Neuron (in vitro differentiated cells): ENCODE measurements around the gene COPS7A.
A peak's percentile ranks its signal among the peaks of the same experiment; 100 is the strongest.

Source experiments
- H2AFZ ChIP-seq: one replicate; pipeline ENCODE4 v1.6.1; 2013; ENCODE audit warnings: low read depth, mild to moderate bottlenecking, inconsistent platforms, low read length, moderate library complexity
- H3K27me3 ChIP-seq: one replicate; pipeline ENCODE4 v1.6.1; 2013; ENCODE audit warnings: low read length; ENCODE audit not compliant: insufficient read depth
- H3K36me3 ChIP-seq: one replicate; pipeline ENCODE4 v1.6.1; 2013; ENCODE audit warnings: low read length; ENCODE audit not compliant: insufficient read depth
- H3K4me1 ChIP-seq: one replicate; pipeline ENCODE4 v1.6.1; 2013; ENCODE audit warnings: low read length; ENCODE audit not compliant: insufficient read depth
- H3K4me3 ChIP-seq: 2 replicates; pipeline ENCODE4 v1.5.1; 2013; ENCODE audit warnings: mild to moderate bottlenecking, low read length, moderate library complexity
- H3K9me3 ChIP-seq: one replicate; pipeline ENCODE4 v1.6.1; 2013; ENCODE audit warnings: low read length

COPS7A gene

GRCh38 chr12:6771091-6771495 lies 47.2 kb downstream of the COPS7A start:
- no peak overlapping the region for H2AFZ ChIP-seq
- no peak overlapping the region for H3K4me3 ChIP-seq
- H3K9me3 ChIP-seq, result no peaks in the 10 kb centered on the region
- no peaks in the 10 kb centered on the region for H3K27me3 ChIP-seq
- H3K36me3 ChIP-seq, result peaks cover 40% of the 10 kb centered on the region
- peaks cover 33% of the 10 kb centered on the region for H3K4me1 ChIP-seq

DNA sequence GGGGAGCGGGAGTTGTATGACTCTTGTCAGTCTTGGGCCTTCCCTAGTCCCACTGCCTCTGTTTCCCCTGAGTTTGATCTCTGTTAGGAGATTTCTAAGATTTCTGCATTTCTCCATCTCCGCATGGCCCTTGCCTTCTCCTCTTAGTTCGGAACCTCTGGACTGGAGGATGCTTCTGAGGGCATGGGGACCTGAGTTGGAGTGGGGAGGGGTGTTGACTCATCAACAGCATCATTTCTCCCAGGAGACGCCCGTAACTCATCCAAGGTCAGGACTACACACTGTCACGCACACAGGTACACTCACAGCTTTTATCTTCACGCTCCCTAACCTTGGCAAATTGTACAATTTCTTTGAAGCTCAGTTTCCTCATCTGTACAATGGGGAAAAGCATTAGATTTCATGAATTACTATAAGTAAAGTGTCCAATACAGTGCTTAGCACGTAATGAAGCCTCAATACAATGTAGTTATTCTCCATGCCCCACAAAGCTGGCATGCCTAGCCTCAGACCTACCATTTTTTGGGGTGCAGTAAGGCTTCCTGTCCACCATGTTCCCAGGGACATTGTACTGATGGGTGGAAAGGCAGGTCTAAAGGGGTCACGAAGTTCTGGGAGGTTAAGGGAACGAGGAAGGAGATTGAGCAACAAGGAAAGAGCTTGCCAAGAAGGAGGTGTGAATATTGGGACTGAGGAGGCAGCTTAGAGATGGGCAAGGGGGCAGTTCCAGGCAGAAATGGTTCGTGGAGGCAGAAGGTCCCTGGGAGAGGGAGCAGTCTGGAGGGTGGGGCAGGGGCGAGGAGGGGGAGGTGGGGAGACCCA lies 47.9 kb downstream of the COPS7A start:
- Histone ChIP-seq H3K9me3 (no peaks in the 10 kb centered on the region), H3K4me1 (peaks cover 33% of the 10 kb centered on the region), H3K4me3 (no peak overlapping the region), H3K27me3 (no peaks in the 10 kb centered on the region), H3K36me3 (peaks cover 42% of the 10 kb centered on the region), H2AFZ (no peak overlapping the region)

- Histone ChIP-seq H3K4me1 (peaks cover 33% of the 10 kb centered on the region), H3K4me3 (no peak within 1 kb of the TSS), H3K27me3 (no peaks in the 10 kb centered on the region), H3K9me3 (no peaks in the 10 kb centered on the region), H3K36me3 (peaks cover 42% of the 10 kb centered on the region), H2AFZ (no peak within 1 kb of the TSS)
Observed at GRCh38 chr12:6772331-6772695, 48.5 kb downstream of the COPS7A start, which contains the start of gene LAG3. Gene LAG3 (plus strand): TSS chr12:6772520. CDS start chr12:6772853, 333 bp downstream.

DNA sequence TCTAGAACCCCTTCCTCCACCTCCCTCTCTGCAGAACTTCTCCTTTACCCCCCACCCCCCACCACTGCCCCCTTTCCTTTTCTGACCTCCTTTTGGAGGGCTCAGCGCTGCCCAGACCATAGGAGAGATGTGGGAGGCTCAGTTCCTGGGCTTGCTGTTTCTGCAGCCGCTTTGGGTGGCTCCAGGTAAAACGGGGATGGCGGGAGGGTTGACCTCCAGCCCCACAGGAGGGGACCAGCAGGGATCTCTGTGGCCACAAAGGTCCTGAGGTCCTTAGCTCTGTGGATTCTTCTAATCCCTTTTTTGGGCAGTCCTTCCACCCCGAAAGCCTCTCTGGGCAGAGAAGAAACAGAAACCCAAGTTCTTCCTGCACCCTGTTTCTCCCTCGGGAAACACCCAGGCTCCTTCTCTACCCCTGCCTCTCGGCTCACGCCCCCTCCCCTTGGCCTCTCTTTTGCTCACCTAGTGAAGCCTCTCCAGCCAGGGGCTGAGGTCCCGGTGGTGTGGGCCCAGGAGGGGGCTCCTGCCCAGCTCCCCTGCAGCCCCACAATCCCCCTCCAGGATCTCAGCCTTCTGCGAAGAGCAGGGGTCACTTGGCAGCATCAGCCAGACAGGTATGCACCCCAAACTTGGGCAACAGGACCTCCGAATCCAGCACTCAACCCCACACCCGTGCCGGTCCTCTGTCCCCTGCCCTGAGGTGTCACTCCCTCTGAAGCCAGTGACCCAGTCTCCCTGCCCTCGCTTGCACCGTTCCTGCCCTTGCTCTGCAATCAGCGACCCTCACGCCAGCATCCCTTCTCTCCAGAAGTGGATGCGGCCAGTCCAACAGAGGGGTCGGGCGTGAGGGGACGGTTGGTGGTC lies 49.1 kb downstream of the COPS7A start:
- H3K36me3 ChIP-seq, result peaks cover 42% of the 10 kb centered on the region
- no peak overlapping the region for H3K4me3 ChIP-seq
- H3K4me1 ChIP-seq, result peaks cover 37% of the 10 kb centered on the region
- H3K27me3 ChIP-seq, result no peaks in the 10 kb centered on the region
- H2AFZ ChIP-seq, result no peak overlapping the region
- H3K9me3 ChIP-seq, result no peaks in the 10 kb centered on the region

- H3K36me3 ChIP-seq, result peaks cover 42% of the 10 kb centered on the region
- H3K27me3 ChIP-seq, result no peaks in the 10 kb centered on the region
- H3K4me1 ChIP-seq, result peaks cover 38% of the 10 kb centered on the region
- no peak overlapping the region for H2AFZ ChIP-seq
- no peak overlapping the region for H3K4me3 ChIP-seq
- no peaks in the 10 kb centered on the region for H3K9me3 ChIP-seq
Observed at GRCh38 chr12:6773590-6774351, 49.9 kb downstream of the COPS7A start.

DNA sequence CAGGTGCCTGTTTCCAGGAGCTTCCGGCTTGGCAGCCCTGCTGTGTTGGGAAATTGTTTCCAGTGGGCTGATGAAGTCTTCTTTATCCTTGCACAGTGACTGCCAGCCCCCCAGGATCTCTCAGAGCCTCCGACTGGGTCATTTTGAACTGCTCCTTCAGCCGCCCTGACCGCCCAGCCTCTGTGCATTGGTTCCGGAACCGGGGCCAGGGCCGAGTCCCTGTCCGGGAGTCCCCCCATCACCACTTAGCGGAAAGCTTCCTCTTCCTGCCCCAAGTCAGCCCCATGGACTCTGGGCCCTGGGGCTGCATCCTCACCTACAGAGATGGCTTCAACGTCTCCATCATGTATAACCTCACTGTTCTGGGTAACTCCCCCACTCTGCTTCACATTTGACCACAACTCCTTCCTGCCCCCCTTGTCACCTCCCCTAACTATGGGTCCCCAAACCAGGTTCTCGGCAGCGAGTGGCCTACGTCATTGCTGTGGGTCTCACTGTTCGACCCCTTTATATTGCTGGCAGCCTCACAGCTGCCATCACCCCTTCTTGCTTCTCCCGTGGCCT lies 50.7 kb downstream of the COPS7A start:
- H3K27me3 ChIP-seq, result no peaks in the 10 kb centered on the region
- H3K4me3 ChIP-seq, result no peak overlapping the region
- peaks cover 36% of the 10 kb centered on the region for H3K4me1 ChIP-seq

GRCh38 chr12:6775185-6776174 lies 51.6 kb downstream of the COPS7A start:
- H3K27me3 ChIP-seq, result no peaks in the 10 kb centered on the region
- no peak overlapping the region for H3K4me3 ChIP-seq
- H3K9me3 ChIP-seq, result no peaks in the 10 kb centered on the region
- H3K36me3 ChIP-seq, result peaks cover 28% of the 10 kb centered on the region
- no peak overlapping the region for H2AFZ ChIP-seq
- peaks cover 31% of the 10 kb centered on the region for H3K4me1 ChIP-seq

More for the DNA sequence above, 50.7 kb downstream of the COPS7A start:
- Histone ChIP-seq H2AFZ (no peak overlapping the region), H3K36me3 (peaks cover 37% of the 10 kb centered on the region), H3K9me3 (no peaks in the 10 kb centered on the region)

GRCh38 chr12:6777386-6777785 lies 53.5 kb downstream of the COPS7A start:
- Histone ChIP-seq H3K9me3 (no peaks in the 10 kb centered on the region), H3K4me1 (peaks cover 22% of the 10 kb centered on the region), H3K4me3 (no peak overlapping the region), H3K27me3 (no peaks in the 10 kb centered on the region), H2AFZ (no peak overlapping the region), H3K36me3 (peaks cover 16% of the 10 kb centered on the region)

- peak overlapping the region; percentile 9 for H3K4me3 ChIP-seq
- H3K4me1 ChIP-seq, result peaks cover 22% of the 10 kb centered on the region
- no peaks in the 10 kb centered on the region for H3K9me3 ChIP-seq
Observed at GRCh38 chr12:6778217-6778573, 54.3 kb downstream of the COPS7A start.

DNA sequence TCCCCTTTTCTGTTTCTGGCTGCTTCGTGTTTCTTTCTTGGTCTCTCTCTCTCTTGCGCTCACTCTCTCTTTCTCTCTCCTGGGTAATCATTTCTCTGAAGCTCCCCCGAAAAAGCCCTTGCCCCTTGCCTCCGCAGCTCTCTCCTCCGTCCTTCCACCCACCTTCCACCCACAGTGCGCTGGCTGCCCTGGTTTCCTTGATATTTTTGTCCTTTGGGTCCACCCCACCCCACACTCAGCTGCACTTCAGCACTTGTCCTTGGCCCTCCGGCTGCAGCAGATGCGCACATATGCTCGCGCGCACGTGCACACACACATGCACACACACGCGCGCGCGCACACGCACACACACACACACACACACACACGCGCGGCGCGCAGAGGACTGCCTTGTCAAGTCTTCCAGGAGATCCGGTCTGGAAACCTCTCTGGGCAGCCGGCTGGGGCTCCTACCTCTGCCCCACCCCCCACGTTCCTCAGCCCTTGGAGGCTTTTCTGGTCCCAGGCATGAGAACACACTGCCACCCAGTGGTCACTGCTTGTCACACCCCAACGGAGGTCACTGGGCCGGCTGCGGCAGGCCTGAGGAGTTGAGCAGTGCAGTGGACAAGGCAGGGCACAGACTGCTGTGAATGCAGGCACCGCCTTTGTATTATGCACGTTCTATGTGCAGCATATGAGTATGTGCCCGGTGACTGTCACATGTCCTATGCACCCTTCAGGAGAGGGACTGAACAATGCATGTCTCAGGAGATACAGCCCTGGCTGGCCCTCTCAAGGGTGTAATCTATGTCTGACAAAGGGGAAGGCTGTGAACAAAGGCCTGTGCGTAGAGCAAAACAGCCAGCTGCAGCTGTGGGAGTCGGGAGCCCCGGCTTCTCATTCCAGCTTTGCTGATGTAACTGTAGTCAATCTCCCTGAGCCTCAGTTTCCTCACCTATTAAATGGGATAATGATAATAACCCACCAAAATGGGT lies 55.0 kb downstream of the COPS7A start:
- peak overlapping the region; percentile 22 for H3K4me3 ChIP-seq
- no peaks in the 10 kb centered on the region for H3K27me3 ChIP-seq
- H2AFZ ChIP-seq, result no peak overlapping the region
- peaks cover 29% of the 10 kb centered on the region for H3K4me1 ChIP-seq
- peaks cover 16% of the 10 kb centered on the region for H3K36me3 ChIP-seq
- H3K9me3 ChIP-seq, result no peaks in the 10 kb centered on the region

More at GRCh38 chr12:6778217-6778573, 54.3 kb downstream of the COPS7A start:
- H2AFZ ChIP-seq, result no peak overlapping the region
- H3K27me3 ChIP-seq, result no peaks in the 10 kb centered on the region
- H3K36me3 ChIP-seq, result peaks cover 16% of the 10 kb centered on the region
